HG03439 (cell line): ENCODE measurements around the gene GOLGA6L10.
"Not testable (repeated sequence)": the region's sequence is repeated elsewhere in the genome, so short reads cannot be mapped to it uniquely, and the experiment has no call there.

ENCODE experiments used
- ATAC-seq: cut with Tn5 transposase; IDR thresholded peaks from one replicate; pipeline ENCODE4 v1.9.1; 2021; ENCODE audit warnings: mild to moderate bottlenecking, moderate library complexity; ENCODE audit not compliant: unreplicated experiment

GOLGA6L10 gene, protein sequence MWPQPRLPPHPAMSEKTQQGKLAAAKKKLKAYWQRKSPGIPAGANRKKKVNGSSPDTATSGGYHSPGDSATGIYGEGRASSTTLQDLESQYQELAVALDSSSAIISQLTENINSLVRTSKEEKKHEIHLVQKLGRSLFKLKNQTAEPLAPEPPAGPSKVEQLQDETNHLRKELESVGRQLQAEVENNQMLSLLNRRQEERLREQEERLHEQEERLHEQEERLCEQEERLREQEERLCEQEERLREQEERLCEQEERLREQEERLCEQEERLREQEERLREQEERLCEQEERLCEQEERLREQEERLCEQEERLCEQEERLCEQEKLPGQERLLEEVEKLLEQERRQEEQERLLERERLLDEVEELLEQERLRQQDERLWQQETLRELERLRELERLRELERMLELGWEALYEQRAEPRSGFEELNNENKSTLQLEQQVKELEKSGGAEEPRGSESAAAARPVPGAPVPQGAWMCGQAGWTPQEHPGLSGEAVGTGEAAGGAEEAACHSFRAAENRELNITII

DNA sequence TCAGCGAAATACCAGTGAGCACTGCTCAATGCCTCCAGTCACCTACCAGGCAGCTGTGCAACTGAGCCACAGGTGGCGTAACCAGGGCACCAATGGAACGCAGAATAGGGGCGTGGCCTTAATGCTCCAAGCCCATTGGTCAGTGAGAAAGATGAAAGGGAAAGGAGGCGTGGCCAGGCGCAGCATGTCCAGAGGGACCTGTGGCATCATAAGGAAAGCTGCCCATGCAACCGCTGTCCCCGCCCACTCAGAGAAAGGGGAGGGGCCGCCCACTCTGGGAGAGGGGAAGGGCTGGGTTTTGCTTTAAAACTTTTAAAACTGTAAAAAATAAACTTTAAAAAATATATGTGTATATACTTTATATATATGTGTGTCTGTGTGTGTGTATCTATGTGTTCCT, at the start of gene GOLGA6L10:
Gene GOLGA6L10 (minus strand): TSS at position 101 of the 400 bp plus-strand sequence. CDS start 100 bp downstream, at position 1.
- not testable (repeated sequence) for ATAC-seq

DNA sequence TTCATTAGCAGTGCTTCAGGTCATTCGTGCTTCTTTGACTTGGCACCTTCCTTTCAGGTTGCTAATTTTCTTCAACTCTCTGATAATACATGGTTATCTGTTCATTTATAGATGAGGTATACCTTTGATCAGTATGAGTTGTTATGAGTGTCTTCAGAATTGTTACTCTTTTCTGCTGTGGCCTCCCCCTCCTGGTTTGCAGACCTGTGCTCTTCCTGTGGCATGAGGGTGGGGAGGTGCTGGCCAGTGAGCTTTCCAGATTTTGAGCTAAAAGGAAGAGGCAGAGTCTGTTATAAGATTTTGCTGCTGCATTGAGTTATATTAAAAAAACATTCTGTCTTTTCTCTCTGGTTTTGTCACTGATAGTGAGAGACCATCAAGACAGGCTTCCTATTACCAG, 49.5 kb upstream of the GOLGA6L10 start:
- ATAC-seq = no peak

DNA sequence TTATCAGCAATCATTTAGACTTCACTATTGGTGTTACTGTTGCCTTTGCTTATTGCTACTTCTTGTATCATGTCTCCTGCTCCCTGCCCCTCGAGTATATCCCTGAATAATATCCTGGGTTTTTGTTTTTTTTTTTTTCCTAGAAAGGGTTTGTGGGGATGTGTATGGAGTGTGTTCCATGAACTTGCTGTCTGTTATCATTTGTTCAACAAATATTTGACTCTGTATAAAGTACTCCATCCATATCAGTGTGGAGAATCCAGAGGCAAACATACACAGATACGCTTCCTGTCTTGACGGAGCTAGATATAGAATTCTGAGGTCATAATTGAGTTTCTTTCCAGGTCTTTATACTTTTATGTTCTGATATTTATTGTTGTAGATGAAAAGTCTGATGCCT, 48.5 kb upstream of the GOLGA6L10 start:
- ATAC-seq = no peak

DNA sequence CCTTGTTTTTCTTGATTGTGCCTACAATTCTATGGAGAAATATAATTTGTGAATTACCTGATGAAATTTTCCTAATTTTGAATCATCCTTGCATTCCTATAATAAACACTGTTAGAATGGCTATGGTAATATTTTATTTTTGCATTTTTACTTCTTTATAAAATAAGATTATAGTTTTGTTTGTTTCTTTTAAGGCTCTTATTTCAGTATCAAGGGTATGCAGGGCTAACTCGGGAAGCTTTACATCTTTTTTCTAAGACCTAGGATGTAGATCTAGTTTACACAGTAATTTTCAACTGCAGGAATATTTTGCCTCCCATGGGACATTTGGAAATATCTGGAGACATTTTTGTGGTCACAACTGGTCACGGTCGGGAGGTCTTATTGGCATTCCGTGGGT, 46.5 kb upstream of the GOLGA6L10 start:
- not testable (repeated sequence) for ATAC-seq

DNA sequence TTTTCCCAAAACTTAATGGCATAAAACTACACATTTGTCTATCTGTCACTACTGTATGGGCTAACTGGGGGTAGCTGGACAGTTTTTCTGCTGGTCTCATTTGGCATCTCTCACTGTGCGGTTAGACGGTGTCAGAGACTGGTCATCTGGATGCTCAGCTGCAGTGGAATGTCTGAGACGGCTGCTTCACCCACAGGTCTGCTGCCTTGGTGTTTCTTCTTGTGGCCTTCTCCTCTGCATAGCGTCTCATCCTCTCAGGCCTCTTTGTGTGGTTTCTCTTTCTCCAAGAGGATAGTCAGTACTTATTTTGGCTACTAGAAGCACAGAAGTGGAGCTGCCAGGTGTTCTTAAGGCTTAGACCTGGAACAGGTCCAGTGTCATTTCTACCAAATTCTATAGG, 44.4 kb upstream of the GOLGA6L10 start:
- no peak for ATAC-seq

DNA sequence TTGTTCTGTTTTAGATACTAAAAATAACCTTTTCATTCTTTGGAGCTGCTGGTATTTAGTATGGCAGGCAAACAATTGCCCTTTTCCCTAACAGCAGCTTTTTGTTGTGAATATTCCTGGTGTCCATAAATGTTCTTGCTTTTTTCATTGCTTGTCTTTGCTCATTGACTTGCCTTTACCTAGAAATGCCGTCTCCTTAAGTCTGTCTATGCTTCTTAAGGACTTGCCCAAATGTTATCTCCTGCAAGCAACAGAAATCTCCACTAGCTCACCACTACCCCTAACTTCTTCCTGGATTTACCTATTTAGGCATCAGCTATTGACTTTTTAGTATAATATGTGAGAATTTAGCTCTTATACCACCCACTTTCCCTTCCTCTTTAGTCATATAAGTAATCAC, 42.8 kb upstream of the GOLGA6L10 start:
- not testable (repeated sequence) for ATAC-seq

DNA sequence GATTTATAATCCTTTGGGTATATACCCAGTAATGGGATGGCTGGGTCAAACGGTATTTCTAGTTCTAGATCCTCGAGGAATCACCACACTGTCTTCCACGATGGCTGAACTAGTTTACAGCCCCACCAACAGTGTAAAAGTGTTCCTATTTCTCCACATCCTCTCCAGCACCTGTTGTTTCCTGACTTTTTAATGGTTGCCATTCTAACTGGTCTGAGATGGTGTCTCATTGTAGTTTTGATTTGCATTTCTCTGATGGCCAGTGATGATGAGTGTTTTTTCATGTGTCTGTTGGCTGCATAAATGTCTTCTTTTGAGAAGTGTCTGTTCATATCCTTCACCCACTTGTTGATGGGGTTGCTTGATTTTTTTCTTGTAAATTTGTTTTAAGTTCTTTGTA, 40.9 kb upstream of the GOLGA6L10 start:
- not testable (repeated sequence) for ATAC-seq

DNA sequence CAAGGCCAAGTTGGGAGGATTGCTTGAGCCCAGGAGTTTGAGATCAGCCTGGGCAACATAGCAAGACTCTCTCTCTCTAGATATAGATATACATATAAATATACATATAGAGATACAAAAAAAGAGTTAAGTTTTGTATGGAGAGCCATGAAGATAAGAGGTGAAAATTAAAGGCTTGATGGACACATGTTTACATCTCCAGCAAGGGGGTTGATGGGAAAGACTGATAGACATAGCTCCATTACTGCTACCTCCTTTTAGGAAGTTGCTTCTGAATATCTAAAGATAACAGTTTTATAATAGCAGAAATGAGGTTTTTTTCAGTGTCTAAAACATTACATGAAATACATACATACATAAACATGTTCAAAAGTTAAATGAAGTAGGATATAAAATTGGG, 37.9 kb upstream of the GOLGA6L10 start:
- not testable (repeated sequence) for ATAC-seq

DNA sequence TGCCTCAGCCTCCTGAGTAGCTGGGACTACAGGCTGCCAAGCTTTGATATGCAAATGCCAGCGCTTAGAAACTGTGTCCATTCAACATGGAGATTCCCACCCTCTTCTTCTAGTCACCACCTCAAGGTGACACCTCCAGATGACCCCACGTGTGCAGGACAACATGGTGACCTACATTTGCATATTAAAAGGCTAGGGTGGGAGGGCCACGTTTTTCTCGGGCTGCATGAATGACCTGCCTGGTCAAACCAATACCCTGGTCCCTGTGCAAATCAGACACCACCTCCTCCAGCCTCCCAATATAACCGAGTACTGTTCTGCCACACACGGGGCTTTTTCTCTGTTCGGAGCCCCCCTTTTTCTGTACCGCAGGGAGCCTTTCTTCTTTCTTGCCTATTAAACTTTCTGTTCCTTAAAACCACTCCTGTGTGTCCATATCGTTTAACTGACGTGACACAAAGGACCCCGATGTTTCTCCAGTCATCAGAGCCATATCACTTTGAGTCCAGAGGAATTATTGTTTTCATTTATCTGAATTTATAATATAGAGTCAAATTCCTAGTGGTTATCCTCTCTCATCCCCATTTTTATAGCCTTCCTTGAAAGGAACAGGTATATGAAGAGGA, 32.2 kb upstream of the GOLGA6L10 start:
- not testable (repeated sequence) for ATAC-seq

DNA sequence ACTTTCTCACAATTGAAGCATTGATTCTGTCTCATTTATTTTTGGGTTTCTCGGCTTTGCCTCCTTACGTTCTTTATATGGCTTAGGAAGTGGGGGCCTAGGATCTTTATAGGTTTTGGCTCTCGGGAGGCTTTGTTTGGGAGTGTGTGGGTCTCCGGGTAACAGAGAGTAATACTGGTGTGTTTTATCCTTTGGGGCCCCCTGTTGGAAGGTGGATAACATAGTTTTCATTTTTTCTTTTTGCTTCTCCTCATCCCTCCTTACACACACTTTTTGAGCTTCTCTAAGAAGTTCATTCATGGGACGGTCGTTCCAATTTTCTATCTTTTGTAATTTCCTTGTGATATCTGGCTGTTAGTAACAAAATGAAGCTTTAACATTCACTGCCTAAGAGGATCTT, 30.3 kb upstream of the GOLGA6L10 start:
- ATAC-seq = not testable (repeated sequence)

DNA sequence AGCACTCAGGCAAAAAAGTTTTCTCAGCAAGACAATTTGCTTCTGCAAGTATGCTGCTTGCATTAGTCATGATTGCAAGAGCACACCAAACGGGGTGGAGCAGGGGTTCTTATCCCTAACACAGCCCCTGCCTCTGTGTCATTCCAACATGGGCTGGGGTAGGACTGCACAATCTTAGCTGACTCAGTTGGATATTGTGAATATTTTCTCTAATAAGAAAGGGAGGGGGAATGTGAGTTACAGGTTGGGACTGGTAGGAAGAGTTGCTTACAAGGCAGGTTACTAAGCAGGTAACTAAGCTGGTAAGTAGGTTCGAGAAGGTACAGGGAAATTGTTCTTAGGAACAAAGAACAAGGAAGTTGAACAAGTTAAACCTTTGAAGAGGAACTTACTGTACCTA, 24.4 kb upstream of the GOLGA6L10 start:
- ATAC-seq = not testable (repeated sequence)

DNA sequence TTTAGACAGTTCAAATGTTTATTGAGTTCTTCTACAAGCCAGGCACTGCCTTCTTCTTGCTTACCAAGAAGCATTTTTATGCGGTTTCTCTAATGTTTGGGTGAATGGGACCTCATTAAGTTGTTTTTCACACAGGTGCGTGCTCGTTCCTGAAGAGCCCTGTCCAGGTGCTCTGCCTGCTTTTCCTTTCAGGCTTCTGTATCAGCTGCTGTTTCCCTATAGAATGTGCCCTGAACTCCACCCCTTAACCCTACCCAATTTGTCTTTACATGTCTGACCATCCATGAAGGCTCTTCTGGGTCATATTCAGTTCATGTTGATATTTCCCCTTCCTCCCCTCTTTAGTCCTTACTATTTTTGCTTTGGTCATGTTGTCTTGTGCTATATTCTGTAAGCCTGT, 22.4 kb upstream of the GOLGA6L10 start:
- no peak for ATAC-seq

DNA sequence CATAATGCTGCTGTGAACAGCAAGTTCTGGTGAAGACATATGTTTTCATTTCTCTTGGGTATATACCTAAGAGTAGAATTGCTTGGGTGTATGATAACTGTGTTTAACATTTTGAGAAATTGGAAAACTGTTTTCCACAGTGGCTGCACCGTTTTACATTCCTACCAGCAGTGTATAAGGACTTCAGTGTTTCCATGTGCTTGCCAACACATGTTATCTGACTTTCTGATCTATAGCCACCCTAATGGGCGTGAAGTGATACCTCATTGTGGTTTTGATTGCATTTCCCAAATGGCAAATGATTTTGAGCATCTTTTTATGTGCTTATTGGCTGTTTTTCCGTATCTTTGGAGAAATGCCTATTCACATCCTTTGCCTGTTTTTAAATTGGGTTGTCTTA, 18.5 kb upstream of the GOLGA6L10 start:
- not testable (repeated sequence) for ATAC-seq

DNA sequence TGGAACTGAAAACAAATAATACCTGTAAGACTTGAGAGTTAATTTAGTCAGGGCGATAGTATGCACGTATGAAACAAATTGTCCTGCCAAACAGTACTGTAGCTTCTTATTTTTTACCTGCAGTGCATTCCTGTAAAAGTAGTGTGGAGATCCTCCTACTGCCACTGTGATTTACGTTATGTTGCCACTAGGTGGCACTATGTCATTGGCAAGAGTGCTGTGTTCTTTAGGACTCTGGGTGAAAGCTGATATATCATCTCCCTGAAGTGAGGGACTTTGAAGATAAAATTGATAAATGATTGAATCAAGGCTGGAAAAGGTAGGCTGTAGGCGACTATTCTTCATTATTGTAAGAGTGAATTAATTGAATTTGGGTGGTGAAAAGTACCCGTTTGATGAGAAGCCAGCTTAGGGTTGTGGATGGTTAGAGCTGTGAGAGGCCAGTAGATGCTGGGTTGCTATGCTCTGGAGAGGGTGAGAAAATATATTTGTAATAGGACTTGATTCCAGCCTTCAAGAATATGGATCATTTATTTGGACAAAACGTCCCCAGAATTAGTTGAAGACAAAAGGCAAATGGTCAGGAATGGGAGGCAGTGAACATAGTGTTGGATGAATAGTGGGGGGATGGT, 16.5 kb upstream of the GOLGA6L10 start:
- ATAC-seq = not testable (repeated sequence)

DNA sequence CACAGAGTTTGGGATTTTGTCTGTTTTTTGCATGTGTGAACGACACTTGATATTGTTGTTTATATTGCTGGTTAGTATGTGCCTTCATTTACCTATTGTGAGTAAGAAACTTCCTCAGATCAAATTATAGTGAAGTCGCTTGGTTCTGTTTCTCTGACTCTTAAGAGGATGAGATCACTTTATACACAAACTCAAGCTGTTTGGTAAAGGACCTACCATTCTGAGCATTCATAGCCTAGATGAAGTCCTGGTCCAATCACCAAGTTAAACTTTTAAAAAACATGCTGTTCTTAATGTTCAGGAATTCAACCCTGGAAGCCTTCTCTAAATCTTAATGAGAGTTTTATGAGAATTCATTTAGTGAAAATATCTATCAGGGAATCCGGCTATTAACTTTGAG, 15.3 kb upstream of the GOLGA6L10 start:
- not testable (repeated sequence) for ATAC-seq

DNA sequence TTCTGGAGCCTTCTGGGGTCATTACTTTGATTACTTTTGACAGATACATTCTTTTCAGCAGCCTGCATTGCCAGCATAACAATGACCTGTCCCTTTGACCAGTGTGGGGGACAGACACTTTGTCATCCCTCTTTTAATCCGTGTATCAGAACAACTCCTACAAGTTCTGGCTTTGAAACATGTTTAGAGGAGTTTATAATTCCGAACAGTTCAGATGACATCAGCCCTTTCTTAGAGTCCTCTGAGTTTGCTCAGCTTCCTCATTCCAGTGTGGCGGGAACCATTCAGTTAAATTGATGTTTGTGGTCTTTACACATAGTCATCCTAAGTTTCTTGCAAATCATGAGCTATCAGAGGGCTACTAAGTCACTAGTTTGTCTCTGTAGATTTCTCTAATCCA, 13.5 kb upstream of the GOLGA6L10 start:
- not testable (repeated sequence) for ATAC-seq

DNA sequence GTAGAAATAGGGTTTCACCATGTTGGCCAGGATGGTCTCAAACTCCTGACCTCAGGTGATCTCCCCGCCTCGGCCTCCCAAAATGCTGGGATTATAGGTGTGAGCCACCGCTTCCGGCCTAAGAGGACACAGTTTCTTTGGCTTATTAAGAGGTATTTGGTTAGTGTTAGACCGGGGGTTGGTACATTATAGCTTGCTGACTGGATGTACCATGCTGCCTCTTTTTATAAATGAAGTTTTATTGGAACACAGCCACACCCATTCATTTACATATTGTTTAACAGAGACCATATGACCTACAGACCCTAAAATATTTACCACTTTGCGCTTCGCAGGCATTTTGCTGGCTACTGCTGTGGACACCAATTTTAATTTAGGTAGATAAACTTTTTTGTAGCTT, 11.3 kb upstream of the GOLGA6L10 start:
- not testable (repeated sequence) for ATAC-seq

DNA sequence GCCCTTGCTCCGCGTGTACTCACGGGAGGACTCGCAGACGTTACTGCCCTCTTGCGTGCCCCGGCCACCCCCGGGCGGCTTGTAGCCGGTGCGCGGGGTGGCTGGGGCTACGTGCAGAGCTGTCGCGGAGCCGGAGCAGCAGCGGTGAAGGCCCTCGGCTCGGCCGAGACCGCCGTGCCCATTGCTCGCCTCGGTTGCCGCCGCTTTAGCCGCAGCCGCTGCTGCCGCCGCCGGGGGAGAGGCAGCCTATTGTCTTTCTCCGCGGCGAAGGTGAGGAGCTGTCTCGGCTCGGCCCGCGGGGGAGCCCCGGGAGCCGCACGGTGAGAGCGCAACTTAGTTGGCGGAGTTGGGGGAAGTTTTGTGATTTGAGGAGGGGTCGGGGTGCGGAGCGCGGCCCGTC, 5.8 kb upstream of the GOLGA6L10 start:
- ATAC-seq = not testable (repeated sequence)

DNA sequence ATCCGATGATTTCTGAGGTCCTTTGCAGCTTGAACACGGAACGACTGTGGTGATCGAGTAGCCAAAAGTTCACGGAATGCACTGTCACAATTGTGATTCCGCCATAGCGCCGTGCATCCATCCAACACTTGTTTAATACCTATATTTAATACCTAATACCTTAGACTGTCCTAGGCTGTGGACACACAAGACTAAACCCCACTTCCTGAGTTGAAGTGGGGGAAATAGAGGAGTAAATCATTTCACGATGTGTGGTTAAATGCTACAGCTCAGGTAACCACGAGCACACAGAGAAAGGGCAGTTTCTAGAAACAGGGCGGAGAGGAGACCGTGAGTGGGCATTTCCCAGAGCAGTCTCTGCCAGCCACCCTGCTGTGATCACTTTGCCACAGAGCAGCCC, 5.3 kb upstream of the GOLGA6L10 start:
- ATAC-seq = not testable (repeated sequence)

DNA sequence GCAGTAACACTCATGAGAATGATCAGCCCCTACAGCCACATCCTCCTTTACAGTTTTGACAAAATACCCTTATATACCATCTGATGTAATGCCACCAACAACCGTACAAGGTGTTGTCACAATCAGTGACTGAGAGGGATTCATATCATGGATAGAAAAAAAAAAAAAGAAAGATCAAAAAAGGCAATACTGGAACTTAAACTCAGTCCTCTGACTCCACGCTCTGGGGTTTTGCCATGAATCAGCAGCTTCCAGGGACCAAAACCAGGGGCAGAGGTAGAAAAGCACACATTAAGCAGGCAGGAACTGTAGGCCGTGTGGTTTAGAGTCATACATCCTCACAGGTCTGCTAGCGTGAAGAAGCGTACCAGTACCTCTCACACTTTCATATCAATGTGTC, 1.6 kb downstream of the GOLGA6L10 start:
- ATAC-seq = not testable (repeated sequence)

DNA sequence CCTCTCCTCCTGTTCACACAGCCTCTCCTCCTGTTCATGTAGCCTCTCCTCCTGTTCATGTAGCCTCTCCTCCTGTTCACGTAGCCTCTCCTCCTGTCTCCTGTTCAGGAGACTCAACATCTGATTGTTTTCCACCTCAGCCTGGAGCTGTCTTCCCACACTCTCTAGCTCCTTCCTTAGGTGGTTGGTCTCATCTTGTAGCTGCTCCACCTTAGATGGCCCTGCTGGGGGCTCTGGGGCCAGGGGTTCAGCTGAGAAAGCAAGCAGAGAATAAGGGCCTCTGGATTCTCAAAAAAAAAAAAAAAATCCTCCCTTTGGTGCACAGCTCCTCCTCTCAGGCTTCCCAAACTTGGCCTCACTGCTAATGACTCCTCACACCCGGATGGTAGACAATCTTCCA, 4.1 kb downstream of the GOLGA6L10 start:
- not testable (repeated sequence) for ATAC-seq
